A673 (cell line): ENCODE results near the gene MFSD2B. TPM values are rescaled to one million over a fixed set of nuclear protein-coding genes. Genes with fewer than 3 reads are reported as not detected.

Source experiments
- BruUV-seq: library from RNA; stranded (reverse); fragments of 400-500 nt; replicated peaks from 2 replicates; lab custom pipeline; 2021; lab: Mats Ljungman, UMichigan
- CTCF ChIA-PET: fragments of 300-600 bp; sonication (Branson Sonifier 250); formaldehyde crosslinking; loops from one replicate; lab custom pipeline; 2022; ENCODE audit warnings: antibody characterized with exemption; lab: Charles Lee
- POLR2A ChIA-PET: fragments of 300-600 bp; sonication (Branson Sonifier 250); formaldehyde crosslinking; loops from one replicate; lab custom pipeline; 2022; ENCODE audit warnings: antibody characterized with exemption; ENCODE audit not compliant: low non-redundant PET; lab: Charles Lee
- DNase-seq: peaks from one replicate; pipeline ENCODE4 v3.0.0-alpha.2; 2015; ENCODE audit warnings: low spot score
- H3K27ac ChIP-seq: fragments of 200-600 bp; sonication (generic); 2 replicates; pipeline ENCODE4 v1.5.1; 2016; ENCODE audit warnings: mixed run types, low read depth, mild to moderate bottlenecking, mixed read lengths, antibody characterized with exemption, low read length; ENCODE audit not compliant: poor library complexity, severe bottlenecking
- H3K27me3 ChIP-seq: fragments of 200-600 bp; sonication (generic); replicated peaks from 2 replicates; pipeline ENCODE4 v1.6.1; 2017; ENCODE audit warnings: mixed run types, low read depth, mild to moderate bottlenecking, mixed read lengths, antibody characterized with exemption, low read length; ENCODE audit not compliant: insufficient read depth, poor library complexity
- H3K36me3 ChIP-seq: fragments of 200-600 bp; sonication (generic); 2 replicates; pipeline ENCODE4 v1.6.1; 2016; ENCODE audit warnings: mixed run types, mild to moderate bottlenecking, mixed read lengths, antibody characterized with exemption, low read length; ENCODE audit not compliant: insufficient read depth, poor library complexity, severe bottlenecking
- H3K4me1 ChIP-seq: fragments of 200-600 bp; sonication (generic); 2 replicates; pipeline ENCODE4 v1.6.1; 2017; ENCODE audit warnings: mixed run types, mild to moderate bottlenecking, mixed read lengths, antibody characterized with exemption, low read length; ENCODE audit not compliant: insufficient read depth, poor library complexity, severe bottlenecking
- H3K4me3 ChIP-seq: fragments of 200-600 bp; sonication (generic); 2 replicates; pipeline ENCODE4 v1.5.1; 2016; ENCODE audit warnings: low read depth, mixed run types, mild to moderate bottlenecking, mixed read lengths, low read length; ENCODE audit not compliant: poor library complexity, severe bottlenecking
- H3K9me3 ChIP-seq: fragments of 200-600 bp; sonication (generic); 2 replicates; pipeline ENCODE4 v1.6.1; 2016; ENCODE audit warnings: mixed run types, low read depth, mild to moderate bottlenecking, mixed read lengths, antibody characterized with exemption, low read length; ENCODE audit not compliant: poor library complexity, severe bottlenecking
- EZH2 ChIP-seq: fragments of 200-600 bp; sonication (generic); IDR thresholded peaks from 2 replicates; pipeline ENCODE4 v1.6.1; 2017; ENCODE audit warnings: borderline replicate concordance, low read depth, mild to moderate bottlenecking, mixed read lengths, antibody characterized with exemption, low read length; ENCODE audit not compliant: poor library complexity, severe bottlenecking
- intact Hi-C: fragments of 100-400 bp; cut with micrococcal nuclease; formaldehyde crosslinking; loops from one replicate; pipeline ENCODE4 v1.10.0; 2022; ENCODE audit not compliant: unreplicated experiment
- total RNA-seq: library from RNA; stranded (reverse); gene quantifications from 2 replicates; pipeline ENCODE4 v1.2.3, GENCODE V29; 2021
- TF ChIP-seq, protein P1 (sequence below): fragments of 300-800, 200-600 bp; sonication (generic); conservative IDR thresholded peaks from 2 replicates; pipeline ENCODE4 v1.5.1; 2017; ENCODE audit warnings: low read depth, mild to moderate bottlenecking, antibody characterized with exemption, low read length, moderate library complexity, mixed read lengths

MFSD2B gene
- total RNA-seq, 1 experiment from 2014 or later: not detected

DNA sequence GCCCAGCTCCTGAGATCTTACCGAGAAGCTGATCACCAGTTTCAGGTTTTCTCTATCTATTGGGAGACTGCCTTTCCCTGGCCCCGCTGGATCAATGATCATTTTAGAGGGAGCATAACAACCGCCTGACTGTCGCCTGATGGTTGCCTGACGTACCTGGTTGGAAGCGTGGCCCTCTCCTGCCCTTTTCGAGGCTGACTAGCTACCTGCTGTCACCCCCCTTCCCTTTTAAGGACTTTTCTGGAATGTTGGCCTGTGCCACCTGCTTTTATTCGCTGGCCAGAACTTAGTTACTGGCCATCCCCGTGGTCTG is 562 bp upstream of the MFSD2B start:
- POLR2A ChIA-PET: no interaction called here
- intact Hi-C loops: no loop called here
- Histone ChIP-seq H3K36me3 (no peaks in the 10 kb centered on the region), H3K27ac (no peak overlapping the region), H3K4me1 (no peaks in the 10 kb centered on the region), H3K27me3 (no peaks in the 10 kb centered on the region), H3K9me3 (no peaks in the 10 kb centered on the region), H3K4me3 (no peak overlapping the region)
- no TSS peak for BruUV-seq
- DNase-seq: no peak
- no peak for TF ChIP-seq EZH2
- TF ChIP-seq, protein P1, sequence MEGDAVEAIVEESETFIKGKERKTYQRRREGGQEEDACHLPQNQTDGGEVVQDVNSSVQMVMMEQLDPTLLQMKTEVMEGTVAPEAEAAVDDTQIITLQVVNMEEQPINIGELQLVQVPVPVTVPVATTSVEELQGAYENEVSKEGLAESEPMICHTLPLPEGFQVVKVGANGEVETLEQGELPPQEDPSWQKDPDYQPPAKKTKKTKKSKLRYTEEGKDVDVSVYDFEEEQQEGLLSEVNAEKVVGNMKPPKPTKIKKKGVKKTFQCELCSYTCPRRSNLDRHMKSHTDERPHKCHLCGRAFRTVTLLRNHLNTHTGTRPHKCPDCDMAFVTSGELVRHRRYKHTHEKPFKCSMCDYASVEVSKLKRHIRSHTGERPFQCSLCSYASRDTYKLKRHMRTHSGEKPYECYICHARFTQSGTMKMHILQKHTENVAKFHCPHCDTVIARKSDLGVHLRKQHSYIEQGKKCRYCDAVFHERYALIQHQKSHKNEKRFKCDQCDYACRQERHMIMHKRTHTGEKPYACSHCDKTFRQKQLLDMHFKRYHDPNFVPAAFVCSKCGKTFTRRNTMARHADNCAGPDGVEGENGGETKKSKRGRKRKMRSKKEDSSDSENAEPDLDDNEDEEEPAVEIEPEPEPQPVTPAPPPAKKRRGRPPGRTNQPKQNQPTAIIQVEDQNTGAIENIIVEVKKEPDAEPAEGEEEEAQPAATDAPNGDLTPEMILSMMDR: no peak
- CTCF ChIA-PET: no interaction called here

DNA sequence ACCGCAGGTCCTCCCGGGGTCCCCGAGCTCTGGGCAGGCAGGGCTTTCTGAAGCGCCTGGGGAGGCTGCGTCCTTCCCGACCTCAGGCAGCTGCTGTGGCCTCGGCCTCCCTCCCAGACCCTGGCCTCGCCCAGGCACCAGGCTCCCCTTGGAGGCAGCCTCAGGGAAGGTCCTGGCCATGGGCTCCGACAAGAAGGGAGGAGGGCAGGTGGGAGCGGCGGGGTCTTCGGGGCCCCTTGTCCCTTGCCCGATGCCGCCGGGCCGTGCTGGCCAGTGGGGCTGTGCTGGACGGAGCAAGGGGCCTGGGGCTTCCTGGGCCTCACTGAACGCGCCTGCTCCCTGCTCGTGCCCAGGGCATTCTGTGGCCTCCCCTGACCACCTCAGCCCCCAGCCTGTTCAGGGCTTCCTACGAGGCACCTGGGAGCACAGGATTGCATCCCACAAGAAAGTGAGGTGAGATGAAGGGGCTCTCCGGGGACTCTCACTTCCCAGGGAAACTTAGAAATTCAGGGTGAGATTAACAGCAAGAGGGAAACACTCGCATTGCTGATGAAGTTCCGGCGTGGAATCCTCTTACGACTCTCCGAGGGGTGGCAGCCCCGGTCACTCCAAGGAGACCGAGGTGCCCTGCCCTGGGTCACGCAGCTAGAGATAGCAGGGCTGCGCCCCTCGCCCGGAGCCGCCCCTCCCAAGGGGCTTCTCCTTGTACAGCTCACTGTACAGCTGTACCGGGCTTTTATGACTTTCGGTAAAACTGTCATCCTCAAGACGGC is 778 bp downstream of the MFSD2B start:
- no peak for DNase-seq
- Histone ChIP-seq H3K4me3 (no peak overlapping the region), H3K27me3 (no peaks in the 10 kb centered on the region), H3K36me3 (no peaks in the 10 kb centered on the region), H3K27ac (no peak overlapping the region), H3K4me1 (no peaks in the 10 kb centered on the region), H3K9me3 (no peaks in the 10 kb centered on the region)
- intact Hi-C loops: no loop called here
- POLR2A ChIA-PET: no interaction called here
- no TSS peak for BruUV-seq
- TF ChIP-seq EZH2: no peak
- TF ChIP-seq, protein P1: no peak
- CTCF ChIA-PET: no interaction called here

DNA sequence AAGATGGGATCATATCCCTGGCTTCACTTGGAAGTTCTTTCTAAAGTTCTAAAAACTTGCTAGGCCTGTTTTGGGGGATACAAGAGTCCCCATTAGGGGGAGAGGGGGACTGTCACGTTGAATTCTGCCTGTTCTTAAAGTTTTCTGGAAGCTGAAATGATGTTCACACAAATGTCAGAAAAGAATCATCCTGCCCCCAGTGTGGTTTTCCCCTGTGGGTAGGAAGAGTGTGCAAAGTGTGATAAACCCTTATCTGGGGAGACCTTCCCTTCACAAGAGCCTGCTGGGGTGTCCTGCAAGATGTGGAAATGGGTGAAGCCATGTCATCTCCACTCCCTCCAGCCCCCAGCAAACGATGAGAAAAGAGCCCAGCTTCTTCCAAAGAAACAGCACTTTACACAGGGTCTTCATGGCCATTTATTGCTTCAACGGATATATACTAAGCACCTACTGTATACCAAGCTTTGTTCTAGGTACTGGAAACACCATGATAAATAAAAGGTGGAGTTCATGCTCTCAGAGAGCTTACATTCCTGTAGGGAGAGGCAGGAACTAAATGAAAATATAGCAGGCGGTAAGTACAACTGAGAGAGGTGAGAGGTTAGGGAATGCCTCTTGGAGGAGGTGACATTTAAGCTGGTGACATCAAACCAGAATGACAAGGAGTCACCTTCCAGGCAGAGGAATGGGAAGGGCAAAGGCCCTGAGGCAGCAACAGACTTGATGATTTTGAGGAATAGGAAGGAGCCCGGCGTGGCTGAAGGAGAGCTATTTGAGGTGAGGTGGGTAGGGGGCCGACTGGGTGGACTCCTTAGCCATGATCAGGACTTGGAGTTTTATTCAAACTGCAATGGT is 1.6 kb downstream of the MFSD2B start:
- POLR2A ChIA-PET: no interaction called here

More for the DNA sequence above, 1.6 kb downstream of the MFSD2B start:
- H3K4me1 ChIP-seq: no peaks in the 10 kb centered on the region
- H3K27ac ChIP-seq: no peak overlapping the region
- CTCF ChIA-PET: no interaction called here
- BruUV-seq: no TSS peak
- TF ChIP-seq, protein P1: no peak
- H3K4me3 ChIP-seq: no peak overlapping the region
- no peaks in the 10 kb centered on the region for H3K9me3 ChIP-seq
- intact Hi-C loops: no loop called here
- DNase-seq: no peak
- no peaks in the 10 kb centered on the region for H3K27me3 ChIP-seq
- no peaks in the 10 kb centered on the region for H3K36me3 ChIP-seq
